Uterus (tissue), 4 donors: Measurements from ENCODE around the gene NOVA2. TPM values are rescaled to one million over a fixed set of nuclear protein-coding genes. Genes with fewer than 3 reads are reported as not detected.

ENCODE experiments used
- DNase-seq, 2 donors: peaks; one replicate each; pipeline ENCODE4 v3.0.0-alpha.2; 2019 to 2020
- H3K27ac ChIP-seq, 2 donors: fragments of 200-600 bp; sonication (generic); 1 replicate in 1 of 2; 2 replicates in 1 of 2; pipeline ENCODE4 v1.5.1; 2016 to 2018
- H3K27me3 ChIP-seq, 2 donors: fragments of 200-600 bp; sonication (generic); one replicate each; pipeline ENCODE4 v1.5.1; 2018 to 2019; ENCODE audit warnings: control low read depth in 1 of 2
- H3K36me3 ChIP-seq, 2 donors: fragments of 200-600 bp; sonication (generic); one replicate each; pipeline ENCODE4 v1.5.1; 2019; ENCODE audit warnings: control low read depth in 1 of 2
- H3K4me1 ChIP-seq, 2 donors: fragments of 200-600 bp; sonication (generic); one replicate each; pipeline ENCODE4 v1.5.1; 2018 to 2019; ENCODE audit warnings: control low read depth in 1 of 2
- H3K4me3 ChIP-seq, 2 donors: fragments of 200-600 bp; sonication (generic); 1 replicate in 1 of 2; 2 replicates in 1 of 2; pipeline ENCODE4 v1.5.1; 2018 to 2019; ENCODE audit warnings: mild to moderate bottlenecking in 1 of 2
- H3K9me3 ChIP-seq, 2 donors: fragments of 200-600 bp; sonication (generic); one replicate each; pipeline ENCODE4 v1.5.1; 2019; ENCODE audit warnings: control low read depth in 1 of 2
- POLR2A ChIP-seq, 2 donors: fragments of 450-650 bp; IDR thresholded peaks; one replicate each; pipeline ENCODE4 v1.6.1; 2016; ENCODE audit warnings: antibody characterized with exemption in 2 of 2, mild to moderate bottlenecking in 1 of 2, moderate library complexity in 1 of 2
- intact Hi-C: fragments of 100-400 bp; cut with DNase I; formaldehyde crosslinking; loops from one replicate; pipeline ENCODE4 v1.15.1; 2023; ENCODE audit warnings: low total_unique reads
- total RNA-seq, 4 donors: library from RNA; depleted of rRNA in 3 of 4; stranded (reverse); fragments of >200 nt in 3 of 4; gene quantifications; one replicate each; pipeline versions ENCODE4 v1.1.0 to v1.2.4, GENCODE V29; 2014 to 2023
- TF ChIP-seq, protein P1 (sequence below), 4 experiments: fragments of 200-600 bp in 2 of 4; fragments of 450-650 bp in 2 of 4; sonication (generic) in 2 of 4; IDR thresholded peaks; one replicate each; pipeline ENCODE4 v1.5.1; 2016 to 2019; ENCODE audit warnings: antibody characterized with exemption in 4 of 4, mild to moderate bottlenecking in 2 of 4, moderate library complexity in 1 of 4
- donor health status: DM: yes; HTN: yes; CAD: no.

The NOVA2 gene
- total RNA-seq, 4 donors from 2014 or later: 1.5 to 17.6 (median 2.4) TPM

DNA sequence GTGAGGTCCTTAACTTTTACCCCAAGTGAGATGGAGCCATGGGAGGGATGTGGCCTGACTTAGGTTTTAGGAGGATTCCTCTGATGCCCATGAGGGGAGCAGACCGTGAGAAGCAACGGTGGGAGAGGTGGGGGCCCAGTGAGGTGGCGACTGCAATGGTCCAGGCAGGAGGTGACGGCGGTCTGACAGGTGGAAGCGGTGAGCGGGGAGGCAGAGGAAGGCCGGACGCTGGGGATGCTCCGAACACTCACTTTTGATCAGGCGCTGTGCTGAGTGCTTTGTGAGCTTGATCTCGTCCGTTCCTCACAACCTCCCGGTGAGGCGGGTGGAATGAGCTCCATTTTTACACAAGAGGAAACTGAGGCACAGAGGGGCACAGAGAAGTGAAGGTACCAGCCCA is 11.6 kb downstream of the NOVA2 start:
- no peak for DNase-seq
- H3K36me3 ChIP-seq: no peaks in the 10 kb centered on the region
- intact Hi-C loops: no loop called here
- H3K27ac ChIP-seq: no peak overlapping the region
- H3K27me3 ChIP-seq: no peaks in the 10 kb centered on the region
- H3K9me3 ChIP-seq: no peaks in the 10 kb centered on the region
- H3K4me3 ChIP-seq: no peak overlapping the region
- TF ChIP-seq POLR2A (IDR thresholded peaks at IDR 0.05): no peak
- TF ChIP-seq, protein P1, sequence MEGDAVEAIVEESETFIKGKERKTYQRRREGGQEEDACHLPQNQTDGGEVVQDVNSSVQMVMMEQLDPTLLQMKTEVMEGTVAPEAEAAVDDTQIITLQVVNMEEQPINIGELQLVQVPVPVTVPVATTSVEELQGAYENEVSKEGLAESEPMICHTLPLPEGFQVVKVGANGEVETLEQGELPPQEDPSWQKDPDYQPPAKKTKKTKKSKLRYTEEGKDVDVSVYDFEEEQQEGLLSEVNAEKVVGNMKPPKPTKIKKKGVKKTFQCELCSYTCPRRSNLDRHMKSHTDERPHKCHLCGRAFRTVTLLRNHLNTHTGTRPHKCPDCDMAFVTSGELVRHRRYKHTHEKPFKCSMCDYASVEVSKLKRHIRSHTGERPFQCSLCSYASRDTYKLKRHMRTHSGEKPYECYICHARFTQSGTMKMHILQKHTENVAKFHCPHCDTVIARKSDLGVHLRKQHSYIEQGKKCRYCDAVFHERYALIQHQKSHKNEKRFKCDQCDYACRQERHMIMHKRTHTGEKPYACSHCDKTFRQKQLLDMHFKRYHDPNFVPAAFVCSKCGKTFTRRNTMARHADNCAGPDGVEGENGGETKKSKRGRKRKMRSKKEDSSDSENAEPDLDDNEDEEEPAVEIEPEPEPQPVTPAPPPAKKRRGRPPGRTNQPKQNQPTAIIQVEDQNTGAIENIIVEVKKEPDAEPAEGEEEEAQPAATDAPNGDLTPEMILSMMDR (IDR thresholded peaks at IDR 0.05): no peak
- H3K4me1 ChIP-seq: no peaks in the 10 kb centered on the region

GRCh38 chr19:45960595-45961235 is 12.9 kb downstream of the NOVA2 start:
- Histone ChIP-seq H3K4me3 (no peak overlapping the region), H3K27ac (peak overlapping the region in 1 of 2 donors; percentile 30), H3K4me1 (no peaks in the 10 kb centered on the region), H3K27me3 (no peaks in the 10 kb centered on the region), H3K9me3 (no peaks in the 10 kb centered on the region), H3K36me3 (no peaks in the 10 kb centered on the region)
- DNase-seq: no peak
- no peak for TF ChIP-seq POLR2A (IDR thresholded peaks at IDR 0.05)
- TF ChIP-seq, protein P1 (IDR thresholded peaks at IDR 0.05): no peak
- intact Hi-C loops: no loop called here

- Histone ChIP-seq H3K36me3 (no peaks in the 10 kb centered on the region), H3K4me1 (no peaks in the 10 kb centered on the region), H3K27me3 (no peaks in the 10 kb centered on the region), H3K4me3 (no peak overlapping the region), H3K27ac (no peak overlapping the region), H3K9me3 (no peaks in the 10 kb centered on the region)
- no peak for TF ChIP-seq POLR2A (IDR thresholded peaks at IDR 0.05)
- TF ChIP-seq, protein P1 (IDR thresholded peaks at IDR 0.05): no peak
- no peak for DNase-seq
- intact Hi-C loops: no loop called here
Measured at GRCh38 chr19:45959517-45960025, 14.1 kb downstream of the NOVA2 start.

GRCh38 chr19:45958769-45959516 is 14.7 kb downstream of the NOVA2 start:
- Histone ChIP-seq H3K27me3 (no peaks in the 10 kb centered on the region), H3K27ac (no peak overlapping the region), H3K4me3 (no peak overlapping the region), H3K36me3 (no peaks in the 10 kb centered on the region), H3K4me1 (no peaks in the 10 kb centered on the region), H3K9me3 (no peaks in the 10 kb centered on the region)
- intact Hi-C loops: no loop called here
- DNase-seq: no peak
- TF ChIP-seq POLR2A (IDR thresholded peaks at IDR 0.05): no peak
- TF ChIP-seq, protein P1 (IDR thresholded peaks at IDR 0.05): no peak

DNA sequence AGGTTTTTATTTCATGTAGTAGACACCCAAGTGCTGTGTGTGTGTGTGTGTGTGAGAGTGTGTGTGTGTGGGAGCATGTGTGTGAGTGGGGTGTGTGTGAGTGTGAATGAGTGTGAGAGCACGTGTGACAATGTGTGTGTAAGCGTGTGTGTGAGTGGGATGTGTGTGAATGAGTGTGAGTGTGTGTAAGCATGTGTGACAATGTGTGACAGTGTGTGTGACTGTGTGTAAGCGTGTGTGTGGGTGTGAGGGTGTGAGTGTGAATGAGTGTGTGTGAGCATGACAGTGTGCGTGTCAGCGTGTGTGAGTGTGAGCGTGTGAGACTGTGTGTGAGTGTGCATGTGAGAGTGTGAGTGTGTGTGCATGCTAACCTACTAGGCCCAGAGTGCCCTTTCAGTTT is 15.3 kb downstream of the NOVA2 start:
- intact Hi-C loops: no loop called here
- Histone ChIP-seq H3K4me1 (no peaks in the 10 kb centered on the region), H3K4me3 (no peak overlapping the region), H3K27ac (no peak overlapping the region), H3K36me3 (no peaks in the 10 kb centered on the region), H3K27me3 (no peaks in the 10 kb centered on the region), H3K9me3 (no peaks in the 10 kb centered on the region)
- TF ChIP-seq, protein P1 (IDR thresholded peaks at IDR 0.05): no peak
- TF ChIP-seq POLR2A (IDR thresholded peaks at IDR 0.05): no peak
- DNase-seq: no peak
